GM19239 (cell line): ENCODE data around the gene ASIP.
"Not testable (repeated sequence)": the region's sequence is repeated elsewhere in the genome, so short reads cannot be mapped to it uniquely, and the experiment has no call there.

Source experiments
- DNase-seq: peaks from one replicate; pipeline ENCODE4 v3.0.0; 2011; ENCODE audit warnings: low spot score; ENCODE audit not compliant: insufficient read length
- FAIRE-seq: peaks from 2 replicates; lab custom pipeline; 2011; peaks lifted over from hg19 to GRCh38; lab: Jason Lieb, UNC

Gene ASIP

GRCh38 chr20:34240693-34241615, at the start of gene ASIP:
ASIP (plus strand) TSS chr20:34241423; CDS start chr20:34260375, 18,952 bp downstream.
- DNase-seq (no peak), FAIRE-seq (no peak)

- FAIRE-seq (no peak), DNase-seq (no peak)
Measured at GRCh38 chr20:34193051-34193450, 48.2 kb upstream of the ASIP start.

- FAIRE-seq, result no peak
- DNase-seq, result no peak
Measured at GRCh38 chr20:34199183-34199582, 42.0 kb upstream of the ASIP start.

GRCh38 chr20:34200023-34200422, 41.2 kb upstream of the ASIP start:
- FAIRE-seq, result no peak

GRCh38 chr20:34201531-34201930, 39.7 kb upstream of the ASIP start:
- FAIRE-seq (no peak), DNase-seq (no peak)

More at GRCh38 chr20:34200023-34200422, 41.2 kb upstream of the ASIP start:
- no peak for DNase-seq

- not testable (repeated sequence) for DNase-seq, FAIRE-seq
Measured at GRCh38 chr20:34205172-34205880, 35.9 kb upstream of the ASIP start.

- no peak for DNase-seq
- no peak for FAIRE-seq
Measured at GRCh38 chr20:34209111-34209510, 32.1 kb upstream of the ASIP start.

- FAIRE-seq (no peak), DNase-seq (no peak)
Measured at GRCh38 chr20:34210271-34210670, 31.0 kb upstream of the ASIP start.

- FAIRE-seq (no peak), DNase-seq (no peak)
Measured at GRCh38 chr20:34211591-34211990, 29.6 kb upstream of the ASIP start.

- no peak for DNase-seq
- FAIRE-seq, result no peak
Measured at GRCh38 chr20:34213213-34213612, 28.0 kb upstream of the ASIP start.

GRCh38 chr20:34215711-34216381, 25.4 kb upstream of the ASIP start:
- FAIRE-seq (no peak), DNase-seq (peak; percentile 20)

GRCh38 chr20:34216382-34216742, 24.9 kb upstream of the ASIP start:
- DNase-seq (no peak), FAIRE-seq (no peak)

GRCh38 chr20:34220561-34220960, 20.7 kb upstream of the ASIP start:
- DNase-seq (no peak), FAIRE-seq (no peak)

GRCh38 chr20:34222208-34222607, 19.0 kb upstream of the ASIP start:
- DNase-seq, result no peak
- FAIRE-seq, result no peak

- not testable (repeated sequence) for FAIRE-seq
Measured at GRCh38 chr20:34224251-34224650, 17.0 kb upstream of the ASIP start.

GRCh38 chr20:34231634-34232033, 9.6 kb upstream of the ASIP start:
- FAIRE-seq (no peak), DNase-seq (no peak)

More at GRCh38 chr20:34224251-34224650, 17.0 kb upstream of the ASIP start:
- DNase-seq, result not testable (repeated sequence)

- DNase-seq (no peak), FAIRE-seq (no peak)
Measured at GRCh38 chr20:34232494-34233087, 8.6 kb upstream of the ASIP start.

- DNase-seq (no peak), FAIRE-seq (no peak)
Measured at GRCh38 chr20:34233687-34234086, 7.5 kb upstream of the ASIP start.

GRCh38 chr20:34235875-34236274, 5.3 kb upstream of the ASIP start:
- DNase-seq (no peak), FAIRE-seq (no peak)

- FAIRE-seq (no peak), DNase-seq (no peak)
Measured at GRCh38 chr20:34237942-34238341, 3.3 kb upstream of the ASIP start.
